ENCODE data around the gene YOD1.
"Not testable (repeated sequence)": the region's sequence is repeated elsewhere in the genome, so short reads cannot be mapped to it uniquely, and the experiment has no call there.

Gene YOD1

DNA sequence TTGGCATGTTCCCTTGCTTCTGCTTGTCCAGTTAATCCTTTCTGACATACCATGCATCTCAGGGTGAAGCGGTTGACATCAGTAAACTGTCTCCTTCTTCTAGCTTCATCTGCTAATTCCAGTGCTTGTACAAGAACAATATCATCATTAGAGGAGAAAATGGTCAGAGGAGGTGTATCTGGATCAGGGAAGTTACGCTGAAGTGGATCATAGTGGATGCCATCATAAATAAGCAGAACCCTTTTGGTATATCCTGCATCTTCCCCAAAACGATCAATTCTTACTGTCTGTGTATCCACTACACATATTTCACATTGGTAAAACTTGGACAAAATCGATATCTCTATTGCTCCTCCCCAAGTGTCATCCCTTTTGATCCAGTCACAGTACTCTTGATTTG, 2.0 kb downstream of the YOD1 start:
- DNase-seq (ENCODE audit: low spot score): no peak

DNA sequence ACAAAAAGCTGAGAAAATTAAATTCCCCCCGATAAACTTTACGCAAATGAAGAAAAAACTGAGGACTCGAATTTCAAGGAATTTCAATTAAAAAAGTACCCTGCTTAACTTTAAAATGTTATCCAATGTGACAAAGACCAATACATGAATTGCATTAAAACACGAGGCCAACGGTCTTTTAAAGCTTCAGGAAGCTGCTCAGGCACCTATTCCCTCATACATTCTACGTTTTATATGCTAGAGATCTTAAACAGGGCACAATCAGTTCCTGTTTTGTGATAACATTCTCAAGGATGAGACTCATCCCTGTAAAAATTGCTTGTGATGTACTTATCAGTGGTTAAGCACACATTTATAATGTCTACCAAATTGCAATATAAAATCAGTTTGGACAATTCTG, 3.0 kb downstream of the YOD1 start:
- DNase-seq (ENCODE audit: low spot score): no peak

DNA sequence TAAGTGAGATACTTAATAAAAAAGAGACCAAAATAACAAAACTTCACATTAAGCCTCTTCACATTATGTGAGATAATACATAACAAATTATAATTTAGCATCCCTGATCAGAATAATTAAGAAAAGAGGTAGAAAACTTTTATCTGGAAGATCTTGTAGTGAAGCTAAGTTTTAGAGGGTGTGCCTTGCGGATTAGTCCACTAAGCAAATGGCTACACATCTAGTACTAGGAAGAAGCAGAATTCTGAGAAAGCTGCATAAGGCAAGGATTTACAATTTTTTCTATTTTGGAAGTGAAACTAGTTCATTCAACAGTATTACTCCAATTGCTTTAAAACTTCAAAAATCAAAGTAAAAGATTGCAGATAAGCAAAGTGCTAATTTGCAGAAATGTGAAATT, 3.5 kb downstream of the YOD1 start:
- DNase-seq (ENCODE audit: low spot score): peak; percentile 15

- DNase-seq (ENCODE audit: low spot score): no peak
Observed at GRCh38 chr1:207045453-207045852, 5.6 kb downstream of the YOD1 start.

DNA sequence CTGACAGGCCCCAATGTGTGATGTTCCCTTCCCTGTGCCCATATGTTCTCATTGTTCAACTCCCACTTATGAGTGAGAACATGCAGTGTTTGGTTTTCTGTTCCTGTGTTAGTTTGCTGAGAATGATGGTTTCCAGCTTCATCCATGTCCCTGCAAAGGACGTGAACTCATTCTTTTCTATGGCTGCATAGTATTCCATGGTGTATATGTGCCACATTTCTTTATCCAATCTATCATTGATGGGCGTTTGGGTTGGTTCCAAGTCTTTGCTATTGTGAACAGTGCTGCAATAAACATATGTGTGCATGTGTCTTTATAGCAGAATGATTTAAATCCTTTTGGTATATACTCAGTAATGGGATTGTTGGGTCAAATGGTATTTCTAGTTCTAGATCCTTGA, 9.6 kb downstream of the YOD1 start:
- not testable (repeated sequence) for DNase-seq (ENCODE audit: low spot score)

- DNase-seq (ENCODE audit: low spot score): no peak
Observed at GRCh38 chr1:207040181-207040533, 10.9 kb downstream of the YOD1 start.

GRCh38 chr1:207039380-207040180, 11.4 kb downstream of the YOD1 start:
- DNase-seq (ENCODE audit: low spot score): no peak

GRCh38 chr1:207036865-207037264, 14.1 kb downstream of the YOD1 start:
- DNase-seq (ENCODE audit: low spot score): no peak

DNA sequence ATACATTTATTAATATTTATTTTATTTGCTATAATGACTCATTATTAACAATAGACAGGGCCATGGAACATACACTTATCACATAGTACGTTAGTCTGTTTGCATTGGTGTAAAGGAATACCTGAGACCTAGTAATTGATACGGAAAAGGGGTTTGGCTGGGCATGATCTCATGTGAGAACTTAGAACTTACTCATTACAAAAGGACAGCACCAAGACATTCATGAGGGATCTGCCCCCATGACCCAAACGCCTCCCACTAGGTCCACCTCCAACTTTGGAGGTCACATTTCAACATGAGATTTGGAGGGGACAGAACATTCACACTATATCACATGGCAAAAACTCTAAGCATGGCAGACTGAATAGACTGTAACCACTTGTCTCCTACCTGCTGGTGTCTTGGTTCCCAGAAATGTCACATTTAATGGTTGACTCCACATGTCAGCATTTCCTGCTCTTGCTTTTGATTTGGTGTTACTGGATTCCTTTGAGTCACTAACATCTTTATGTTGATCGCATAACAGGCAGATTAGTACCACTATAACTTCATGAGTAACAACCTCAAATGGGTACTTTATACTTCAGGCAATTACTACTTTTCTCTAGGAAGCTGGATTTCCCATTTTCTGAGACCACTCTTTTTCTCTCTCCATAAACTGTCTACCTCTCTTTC, 15.0 kb downstream of the YOD1 start:
- DNase-seq (ENCODE audit: low spot score): peak; percentile 14

GRCh38 chr1:207034998-207035397, 16.0 kb downstream of the YOD1 start:
- DNase-seq (ENCODE audit: low spot score): peak; percentile 86

GRCh38 chr1:207034208-207034607, 16.8 kb downstream of the YOD1 start:
- peak; percentile 20 for DNase-seq (ENCODE audit: low spot score)

DNA sequence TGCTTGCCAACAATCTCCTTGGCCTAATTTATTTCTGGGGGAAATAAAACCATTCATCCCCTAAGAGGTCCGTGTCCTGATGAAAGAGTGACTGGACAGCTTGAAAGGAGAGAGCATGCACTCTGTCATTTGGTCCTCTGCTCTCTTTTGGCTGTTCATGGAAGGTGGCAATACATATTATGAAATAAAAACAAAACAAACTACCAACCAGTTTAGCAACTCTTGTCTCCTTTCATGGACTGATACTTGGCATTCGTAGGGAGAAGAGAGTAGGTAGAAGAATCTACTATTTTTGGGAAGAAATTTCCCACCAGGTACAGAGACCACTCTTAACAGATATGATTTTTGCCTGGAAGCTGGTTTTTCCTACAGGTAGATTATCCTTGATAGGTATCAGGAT, 17.7 kb downstream of the YOD1 start:
- no peak for DNase-seq (ENCODE audit: low spot score)

GRCh38 chr1:207032528-207033017, 18.4 kb downstream of the YOD1 start, which contains the start of gene C1orf116:
TSS of gene C1orf116 (minus strand) at chr1:207032756. CDS start at chr1:207027598, 5,158 bp downstream.
- DNase-seq (ENCODE audit: low spot score): no peak

GRCh38 chr1:207031632-207032264, 19.3 kb downstream of the YOD1 start:
- no peak for DNase-seq (ENCODE audit: low spot score)

DNA sequence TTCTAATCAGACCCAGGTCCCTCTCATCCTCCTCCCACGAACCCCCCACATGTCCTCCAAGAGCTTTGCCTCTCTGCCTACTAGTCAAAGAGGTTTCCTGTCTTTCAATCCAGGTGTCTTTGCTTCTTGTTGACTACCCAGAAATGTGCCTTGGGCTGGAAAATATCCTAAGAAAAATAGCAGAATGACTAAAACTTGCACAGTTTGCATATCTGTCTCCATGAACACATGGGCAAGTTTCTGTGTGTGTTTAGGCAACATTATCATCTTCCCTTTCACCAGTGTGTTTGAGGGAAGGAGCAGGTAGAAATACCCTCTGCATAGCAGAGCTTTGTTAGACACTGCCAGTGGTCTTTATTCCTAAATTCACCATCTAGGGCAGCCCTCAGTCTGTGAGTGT, 20.0 kb downstream of the YOD1 start:
- DNase-seq (ENCODE audit: low spot score): no peak

GRCh38 chr1:207030522-207031009, 20.4 kb downstream of the YOD1 start:
- DNase-seq (ENCODE audit: low spot score): no peak

DNA sequence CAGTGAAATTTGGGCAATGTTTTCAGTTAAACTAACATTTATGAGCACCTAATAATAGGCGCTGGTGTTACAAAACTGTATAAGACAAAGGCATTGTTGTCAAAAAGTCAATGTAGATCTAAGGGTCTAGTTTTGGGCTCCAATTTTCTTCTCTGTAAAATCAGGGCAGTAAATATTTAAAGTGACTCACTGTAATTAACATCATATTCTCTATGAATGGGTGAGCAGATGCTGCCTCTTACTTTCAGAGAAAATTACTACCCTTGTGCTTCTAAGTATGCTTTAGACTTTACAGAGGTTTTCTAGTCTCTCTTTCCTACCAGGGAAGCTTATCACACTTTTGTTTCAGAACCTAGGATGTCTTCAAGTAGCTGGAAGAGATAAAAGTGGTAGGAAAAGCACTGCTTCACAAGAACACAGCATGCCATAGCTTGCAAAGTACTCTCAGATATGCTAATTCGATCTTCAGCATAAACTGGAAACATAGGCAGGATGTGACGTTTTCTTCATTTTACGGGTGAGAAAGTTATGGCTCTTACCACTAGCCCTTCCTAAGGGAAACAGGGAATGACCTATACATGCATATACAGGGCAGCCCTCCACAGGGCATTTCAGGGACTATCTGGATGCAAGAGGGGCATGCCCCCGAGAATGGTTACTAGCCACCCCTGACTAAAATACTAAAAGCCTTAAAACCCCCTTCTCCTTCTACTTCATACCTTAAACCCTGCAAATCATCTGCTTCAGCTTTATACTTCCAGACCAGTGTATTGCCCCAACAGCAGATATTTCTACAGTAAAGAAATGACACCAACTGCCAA, 21.1 kb downstream of the YOD1 start:
- DNase-seq (ENCODE audit: low spot score): no peak

DNA sequence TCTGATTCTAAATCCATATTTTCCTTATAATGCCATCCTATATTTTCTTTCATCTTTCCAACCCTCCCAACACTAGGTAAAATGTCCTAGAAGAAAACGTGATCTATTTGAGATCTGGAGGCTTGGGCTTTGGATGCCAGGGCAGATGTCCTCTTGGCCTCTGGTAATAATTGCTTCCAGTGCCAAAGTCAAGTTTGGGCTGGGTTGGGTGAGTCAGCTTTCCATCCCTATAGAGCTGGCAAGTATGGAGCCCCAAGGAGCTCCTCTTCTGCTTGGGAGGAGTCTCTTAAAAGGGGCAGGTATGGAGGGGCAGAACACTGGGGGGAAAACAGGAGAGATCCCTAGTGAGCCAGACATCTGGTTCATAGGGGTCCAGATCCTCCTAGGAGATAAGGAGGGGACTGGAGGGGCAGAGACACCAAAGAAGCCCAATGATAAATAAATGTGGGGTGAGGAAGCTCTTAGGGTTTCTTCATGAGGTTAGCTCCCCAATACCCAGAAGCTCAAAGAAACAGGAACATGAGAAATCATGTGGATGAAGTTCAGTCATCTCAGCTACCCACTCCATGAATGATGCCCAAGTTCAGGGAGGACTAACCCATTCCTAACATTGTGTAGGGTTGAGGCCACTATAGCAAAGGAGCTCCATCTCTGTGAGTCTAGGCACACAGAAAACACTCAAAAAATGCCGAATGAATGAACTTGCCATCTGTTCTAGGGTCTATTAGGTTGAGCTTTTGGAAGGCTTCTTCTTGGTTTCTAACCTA, 21.9 kb downstream of the YOD1 start:
- DNase-seq (ENCODE audit: low spot score): no peak

- DNase-seq (ENCODE audit: low spot score): no peak
Observed at GRCh38 chr1:207027921-207028320, 23.1 kb downstream of the YOD1 start.

DNA sequence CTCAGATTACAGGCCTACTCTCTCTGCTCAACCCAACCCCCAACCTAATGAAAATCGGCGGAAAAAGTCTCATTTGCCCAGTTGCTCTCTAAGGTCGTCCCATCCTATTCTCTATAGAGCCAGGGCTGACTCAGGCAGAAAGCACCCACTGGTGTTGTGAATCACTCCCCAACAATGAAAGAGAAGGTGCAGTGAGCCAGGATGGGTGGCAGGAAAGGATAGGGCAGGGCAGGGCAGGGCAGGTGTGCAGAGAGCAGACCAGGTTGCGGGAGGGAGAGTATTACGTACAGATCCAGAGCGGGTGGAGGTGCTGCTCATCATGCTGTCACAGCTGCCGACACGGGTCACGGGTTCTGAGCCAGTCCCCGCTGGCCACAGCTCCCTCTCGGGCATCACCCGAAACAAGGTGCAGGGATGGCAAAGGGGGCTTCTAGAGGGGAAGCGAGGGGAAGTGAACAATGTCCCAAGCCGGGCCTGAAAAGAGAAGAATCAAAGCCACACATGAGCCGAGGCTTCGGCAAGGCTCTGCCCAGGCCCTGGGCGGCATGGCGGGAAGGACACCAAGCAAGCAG, 23.7 kb downstream of the YOD1 start:
- no peak for DNase-seq (ENCODE audit: low spot score)

GRCh38 chr1:207026104-207026534, 24.9 kb downstream of the YOD1 start:
- no peak for DNase-seq (ENCODE audit: low spot score)

All from RKO (cell line).